Body of pancreas (tissue), 4 donors: ENCODE results near the gene AKAP13. TPM values are rescaled to one million over a fixed set of nuclear protein-coding genes. Genes with fewer than 3 reads are reported as not detected.

Experiments
- ATAC-seq: fragments of 150-250 bp; one replicate; pipeline ENCODE4 v1.9.1; 2016
- DNase-seq, 4 donors: peaks; one replicate each; pipeline ENCODE4 v3.0.0-alpha.2; 2019
- H3K27ac ChIP-seq, 4 donors: fragments of 200-600 bp; sonication (generic); 1 replicate in 3 of 4; 2 replicates in 1 of 4; pipeline versions ENCODE4 v1.5.1 to v1.6.1; 2016 to 2019; ENCODE audit warnings: mild to moderate bottlenecking in 1 of 4, mixed read lengths in 1 of 4, moderate library complexity in 1 of 4
- H3K27me3 ChIP-seq, 2 donors: fragments of 200-600 bp; sonication (generic); one replicate each; pipeline ENCODE4 v1.6.0; 2016; ENCODE audit warnings: mild to moderate bottlenecking in 1 of 2
- H3K36me3 ChIP-seq, 2 donors: fragments of 200-600 bp; sonication (generic); replicated peaks in 1 of 2; 2 replicates each; pipeline ENCODE4 v1.5.1; 2016; ENCODE audit warnings: low read depth in 2 of 2; ENCODE audit not compliant: insufficient read depth in 1 of 2
- H3K4me1 ChIP-seq: fragments of 200-600 bp; sonication (generic); one replicate; pipeline ENCODE4 v1.6.0; 2016
- H3K4me3 ChIP-seq, 2 donors: fragments of 200-600 bp; sonication (generic); 1 replicate in 1 of 2; 2 replicates in 1 of 2; pipeline ENCODE4 v1.5.1; 2016 to 2019
- H3K9me3 ChIP-seq, 3 donors: fragments of 200-600 bp; sonication (generic); 1 replicate in 2 of 3; 2 replicates in 1 of 3; pipeline ENCODE4 v1.5.1; 2016
- POLR2A ChIP-seq, 3 donors: fragments of 450-650 bp; IDR thresholded peaks; one replicate each; pipeline ENCODE4 v1.6.1; 2016; ENCODE audit warnings: antibody characterized with exemption in 3 of 3, mild to moderate bottlenecking in 2 of 3
- WGBS, 2 donors: methylation state at CpG; one replicate each; pipeline ENCODE4 v1.1.5; 2017; 5-methylcytosine and 5-hydroxymethylcytosine counted together
- intact Hi-C: fragments of 100-400 bp; cut with DNase I; formaldehyde crosslinking; loops from one replicate; pipeline ENCODE4 v1.15.1; 2023
- total RNA-seq, 2 donors: library from RNA; depleted of rRNA; stranded (reverse); fragments of >200 nt; gene quantifications; one replicate each; pipeline ENCODE4 v1.1.0, GENCODE V29; 2016
- TF ChIP-seq, protein P1 (sequence below), 7 experiments: fragments of 450-650 bp in 4 of 7; fragments of 200-600 bp in 3 of 7; sonication (generic) in 3 of 7; IDR thresholded peaks; one replicate each; pipeline ENCODE4 v1.5.1; 2016 to 2019; ENCODE audit warnings: antibody characterized with exemption in 7 of 7

Gene AKAP13
- total RNA-seq, 2 donors from 2014 or later = 102 to 160 TPM

DNA sequence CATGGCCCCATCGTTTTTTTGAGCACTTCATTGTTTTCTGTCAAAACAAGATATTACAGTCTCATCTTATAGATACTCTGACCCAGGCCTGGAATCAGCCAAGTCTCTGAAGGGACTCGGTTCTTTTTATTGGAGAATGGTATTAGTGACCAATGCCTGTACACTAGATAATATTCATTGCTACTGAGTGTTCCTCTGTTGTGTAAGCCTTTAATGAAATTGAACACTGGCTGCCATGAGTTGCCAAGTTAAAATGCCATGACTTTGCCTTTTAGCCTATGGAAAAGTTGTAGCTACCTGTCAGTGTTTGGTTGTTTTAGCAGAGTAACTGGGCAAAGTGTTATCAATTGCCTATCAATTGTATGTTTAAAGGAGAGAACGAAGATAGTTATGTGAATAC lies 134.0 kb downstream of the AKAP13 start:
- Histone ChIP-seq H3K36me3 (no peaks in the 10 kb centered on the region), H3K4me1 (peaks cover 31% of the 10 kb centered on the region), H3K27ac (peak overlapping the region in 3 of 4 donors; percentile 31 to 49 (median 48)), H3K9me3 (no peaks in the 10 kb centered on the region), H3K27me3 (no peaks in the 10 kb centered on the region), H3K4me3 (no peak overlapping the region)
- intact Hi-C loops = no loop called here
- no peak for TF ChIP-seq POLR2A (IDR thresholded peaks at IDR 0.05)
- TF ChIP-seq, protein P1, sequence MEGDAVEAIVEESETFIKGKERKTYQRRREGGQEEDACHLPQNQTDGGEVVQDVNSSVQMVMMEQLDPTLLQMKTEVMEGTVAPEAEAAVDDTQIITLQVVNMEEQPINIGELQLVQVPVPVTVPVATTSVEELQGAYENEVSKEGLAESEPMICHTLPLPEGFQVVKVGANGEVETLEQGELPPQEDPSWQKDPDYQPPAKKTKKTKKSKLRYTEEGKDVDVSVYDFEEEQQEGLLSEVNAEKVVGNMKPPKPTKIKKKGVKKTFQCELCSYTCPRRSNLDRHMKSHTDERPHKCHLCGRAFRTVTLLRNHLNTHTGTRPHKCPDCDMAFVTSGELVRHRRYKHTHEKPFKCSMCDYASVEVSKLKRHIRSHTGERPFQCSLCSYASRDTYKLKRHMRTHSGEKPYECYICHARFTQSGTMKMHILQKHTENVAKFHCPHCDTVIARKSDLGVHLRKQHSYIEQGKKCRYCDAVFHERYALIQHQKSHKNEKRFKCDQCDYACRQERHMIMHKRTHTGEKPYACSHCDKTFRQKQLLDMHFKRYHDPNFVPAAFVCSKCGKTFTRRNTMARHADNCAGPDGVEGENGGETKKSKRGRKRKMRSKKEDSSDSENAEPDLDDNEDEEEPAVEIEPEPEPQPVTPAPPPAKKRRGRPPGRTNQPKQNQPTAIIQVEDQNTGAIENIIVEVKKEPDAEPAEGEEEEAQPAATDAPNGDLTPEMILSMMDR (IDR thresholded peaks at IDR 0.05) = no peak
- 18 to 32% methylated on average over 3 of the region's 3 CpGs for WGBS, 2 donors
- ATAC-seq = no peak
- DNase-seq = no peak

DNA sequence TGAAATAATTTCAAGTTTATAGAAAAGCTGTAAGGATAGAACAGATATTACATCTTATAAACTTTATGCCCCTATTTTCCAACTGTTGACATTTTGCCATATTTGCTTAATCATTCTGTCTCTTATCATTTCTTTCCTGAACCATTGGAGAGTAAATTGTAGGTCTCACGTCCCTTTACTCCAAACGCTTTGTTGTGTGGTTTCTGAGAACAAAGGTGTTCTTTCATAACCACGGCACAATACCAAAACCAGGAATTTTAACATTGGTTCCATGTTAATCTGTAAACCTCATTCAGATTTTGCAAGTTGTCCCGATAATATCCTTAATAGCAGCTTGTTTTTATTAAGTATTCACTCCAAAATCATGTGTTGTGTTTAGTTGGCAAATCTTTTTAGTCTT lies 134.8 kb downstream of the AKAP13 start:
- no peaks in the 10 kb centered on the region for H3K36me3 ChIP-seq
- intact Hi-C loops = no loop called here
- peak overlapping the region in 3 of 4 donors; percentile 31 to 49 (median 48) for H3K27ac ChIP-seq
- H3K27me3 ChIP-seq = no peaks in the 10 kb centered on the region
- no peak overlapping the region for H3K4me3 ChIP-seq
- H3K9me3 ChIP-seq = no peaks in the 10 kb centered on the region
- WGBS, 2 donors = 26 to 30% methylated on average over 4 of the region's 4 CpGs
- peaks cover 34% of the 10 kb centered on the region for H3K4me1 ChIP-seq
- DNase-seq (no peak), ATAC-seq (peak; percentile 78)
- no peak for TF ChIP-seq POLR2A (IDR thresholded peaks at IDR 0.05)
- TF ChIP-seq, protein P1 (IDR thresholded peaks at IDR 0.05) = no peak

DNA sequence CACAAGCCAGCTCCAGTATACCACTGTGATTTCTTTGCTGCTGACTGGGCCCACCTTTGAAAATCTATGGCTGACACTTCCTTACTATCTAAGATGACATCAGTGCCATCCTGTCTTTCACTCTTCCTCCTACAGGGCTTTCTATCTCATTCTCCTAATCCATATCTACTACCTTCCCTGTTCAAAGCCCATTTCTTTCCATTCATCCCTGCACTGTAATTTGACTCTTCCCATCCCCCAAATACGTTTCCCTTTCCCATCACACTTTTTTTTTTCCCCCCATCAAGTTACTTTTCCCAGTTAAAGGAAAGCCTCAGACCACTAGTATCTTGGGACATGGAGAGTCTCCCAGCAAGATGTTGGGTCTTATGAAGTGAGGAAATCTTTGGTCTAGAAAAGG lies 136.7 kb downstream of the AKAP13 start:
- DNase-seq (no peak), ATAC-seq (no peak)
- Histone ChIP-seq H3K9me3 (no peaks in the 10 kb centered on the region), H3K27ac (peak overlapping the region in 1 of 4 donors; percentile 22), H3K4me3 (no peak overlapping the region), H3K27me3 (no peaks in the 10 kb centered on the region), H3K4me1 (peaks cover 34% of the 10 kb centered on the region), H3K36me3 (no peaks in the 10 kb centered on the region)
- WGBS, 2 donors = 89 to 91% methylated on average over 1 of the region's 1 CpG
- TF ChIP-seq, protein P1 (IDR thresholded peaks at IDR 0.05) = no peak
- TF ChIP-seq POLR2A (IDR thresholded peaks at IDR 0.05) = no peak
- intact Hi-C loops = no loop called here

DNA sequence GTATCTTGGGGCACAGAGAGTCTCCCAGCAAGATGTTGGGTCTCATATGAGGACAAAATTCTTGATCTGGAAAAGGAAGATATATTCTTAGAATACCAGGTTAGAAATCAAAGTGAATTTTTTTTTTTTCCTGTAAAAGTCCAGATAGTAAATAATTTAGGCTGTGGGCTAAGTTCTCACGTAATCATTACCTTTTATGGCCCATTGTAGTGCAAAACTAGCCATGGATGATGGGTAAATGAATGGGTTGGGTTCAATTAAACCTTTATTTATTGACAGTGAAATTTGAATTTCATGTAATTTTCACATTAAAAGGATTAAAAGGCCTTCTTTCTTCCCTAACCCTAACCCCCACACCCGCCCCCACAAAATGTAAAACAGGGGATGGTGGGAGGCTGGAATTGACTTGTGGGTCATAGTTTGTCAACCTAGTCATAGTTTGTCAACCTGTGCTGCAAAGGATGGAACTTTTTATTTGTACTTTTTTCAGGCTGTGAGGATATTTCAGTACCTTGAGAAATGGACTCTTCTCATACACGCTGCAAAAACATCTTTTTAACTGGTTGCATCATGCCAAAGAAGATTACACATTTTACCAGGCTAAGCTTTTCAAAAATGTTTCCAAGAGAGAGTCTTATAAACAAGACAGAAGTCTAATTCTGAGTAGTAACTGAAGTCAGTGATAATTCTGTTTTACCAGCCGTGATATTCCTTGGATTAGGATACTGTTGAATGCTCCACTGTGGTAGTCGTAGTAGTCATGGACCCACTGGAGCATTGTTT lies 138.8 kb downstream of the AKAP13 start:
- Histone ChIP-seq H3K27me3 (no peaks in the 10 kb centered on the region), H3K4me3 (no peak overlapping the region), H3K4me1 (peaks cover 33% of the 10 kb centered on the region), H3K9me3 (no peaks in the 10 kb centered on the region), H3K36me3 (no peaks in the 10 kb centered on the region), H3K27ac (no peak overlapping the region)
- WGBS, 2 donors = 63% methylated on average over 5 of the region's 5 CpGs
- intact Hi-C loops = no loop called here
- no peak for ATAC-seq
- DNase-seq = no peak
- TF ChIP-seq, protein P1 (IDR thresholded peaks at IDR 0.05) = no peak
- TF ChIP-seq POLR2A (IDR thresholded peaks at IDR 0.05) = no peak

DNA sequence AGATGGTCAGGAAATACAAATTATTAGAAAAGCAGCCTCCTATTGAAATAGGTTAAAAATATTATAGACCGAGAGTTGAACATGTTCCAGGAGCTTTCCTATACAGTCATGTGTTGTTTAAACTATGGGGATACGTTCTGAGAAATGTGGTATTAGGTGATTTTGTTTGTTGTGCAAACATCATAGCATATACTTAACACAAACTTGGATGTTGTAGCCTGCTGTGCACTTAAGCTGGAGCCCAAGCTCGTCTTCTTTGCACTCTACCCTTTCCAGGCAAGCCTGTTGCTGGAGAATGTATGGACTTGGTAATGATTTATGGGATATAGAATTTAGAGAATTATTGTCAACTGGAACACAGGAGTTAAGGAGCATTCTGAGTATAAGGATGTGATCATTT lies 140.2 kb downstream of the AKAP13 start:
- Histone ChIP-seq H3K27ac (no peak overlapping the region), H3K9me3 (no peaks in the 10 kb centered on the region), H3K4me3 (no peak overlapping the region), H3K4me1 (peaks cover 18% of the 10 kb centered on the region), H3K36me3 (no peaks in the 10 kb centered on the region), H3K27me3 (no peaks in the 10 kb centered on the region)
- WGBS, 2 donors = 41 to 54% methylated on average over 3 of the region's 3 CpGs
- intact Hi-C loops = no loop called here
- no peak for TF ChIP-seq POLR2A (IDR thresholded peaks at IDR 0.05)
- TF ChIP-seq, protein P1 (IDR thresholded peaks at IDR 0.05) = no peak
- DNase-seq (no peak), ATAC-seq (no peak)
